Measurements from ENCODE around the gene POPDC2.

DNA sequence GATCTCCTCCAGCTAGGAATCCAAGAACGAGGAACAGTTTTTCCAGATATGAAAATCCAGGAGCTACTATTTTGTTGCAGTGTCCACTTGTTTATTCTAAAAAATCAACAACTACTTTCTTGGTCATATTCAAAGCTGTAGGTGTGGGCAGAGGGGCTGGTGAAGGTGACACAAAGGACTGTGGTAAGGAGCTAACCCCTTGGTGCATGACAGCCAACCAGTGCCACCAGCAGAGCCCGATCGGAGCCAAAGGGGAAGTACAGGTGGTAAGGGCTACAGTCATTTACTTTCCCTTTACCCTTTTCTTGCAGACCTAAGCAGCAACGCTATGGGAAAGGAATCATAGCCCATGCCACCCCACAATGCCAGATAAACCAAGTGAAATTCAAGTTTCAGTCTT lies 32.0 kb downstream of the POPDC2 start:
- TF ChIP-seq, protein P1, sequence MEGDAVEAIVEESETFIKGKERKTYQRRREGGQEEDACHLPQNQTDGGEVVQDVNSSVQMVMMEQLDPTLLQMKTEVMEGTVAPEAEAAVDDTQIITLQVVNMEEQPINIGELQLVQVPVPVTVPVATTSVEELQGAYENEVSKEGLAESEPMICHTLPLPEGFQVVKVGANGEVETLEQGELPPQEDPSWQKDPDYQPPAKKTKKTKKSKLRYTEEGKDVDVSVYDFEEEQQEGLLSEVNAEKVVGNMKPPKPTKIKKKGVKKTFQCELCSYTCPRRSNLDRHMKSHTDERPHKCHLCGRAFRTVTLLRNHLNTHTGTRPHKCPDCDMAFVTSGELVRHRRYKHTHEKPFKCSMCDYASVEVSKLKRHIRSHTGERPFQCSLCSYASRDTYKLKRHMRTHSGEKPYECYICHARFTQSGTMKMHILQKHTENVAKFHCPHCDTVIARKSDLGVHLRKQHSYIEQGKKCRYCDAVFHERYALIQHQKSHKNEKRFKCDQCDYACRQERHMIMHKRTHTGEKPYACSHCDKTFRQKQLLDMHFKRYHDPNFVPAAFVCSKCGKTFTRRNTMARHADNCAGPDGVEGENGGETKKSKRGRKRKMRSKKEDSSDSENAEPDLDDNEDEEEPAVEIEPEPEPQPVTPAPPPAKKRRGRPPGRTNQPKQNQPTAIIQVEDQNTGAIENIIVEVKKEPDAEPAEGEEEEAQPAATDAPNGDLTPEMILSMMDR (IDR thresholded peaks at IDR 0.05): no peak
- no peak for TF ChIP-seq TCF7L2 (IDR thresholded peaks at IDR 0.05; ENCODE audit: low read depth, low read length)
- TF ChIP-seq, protein P2, sequence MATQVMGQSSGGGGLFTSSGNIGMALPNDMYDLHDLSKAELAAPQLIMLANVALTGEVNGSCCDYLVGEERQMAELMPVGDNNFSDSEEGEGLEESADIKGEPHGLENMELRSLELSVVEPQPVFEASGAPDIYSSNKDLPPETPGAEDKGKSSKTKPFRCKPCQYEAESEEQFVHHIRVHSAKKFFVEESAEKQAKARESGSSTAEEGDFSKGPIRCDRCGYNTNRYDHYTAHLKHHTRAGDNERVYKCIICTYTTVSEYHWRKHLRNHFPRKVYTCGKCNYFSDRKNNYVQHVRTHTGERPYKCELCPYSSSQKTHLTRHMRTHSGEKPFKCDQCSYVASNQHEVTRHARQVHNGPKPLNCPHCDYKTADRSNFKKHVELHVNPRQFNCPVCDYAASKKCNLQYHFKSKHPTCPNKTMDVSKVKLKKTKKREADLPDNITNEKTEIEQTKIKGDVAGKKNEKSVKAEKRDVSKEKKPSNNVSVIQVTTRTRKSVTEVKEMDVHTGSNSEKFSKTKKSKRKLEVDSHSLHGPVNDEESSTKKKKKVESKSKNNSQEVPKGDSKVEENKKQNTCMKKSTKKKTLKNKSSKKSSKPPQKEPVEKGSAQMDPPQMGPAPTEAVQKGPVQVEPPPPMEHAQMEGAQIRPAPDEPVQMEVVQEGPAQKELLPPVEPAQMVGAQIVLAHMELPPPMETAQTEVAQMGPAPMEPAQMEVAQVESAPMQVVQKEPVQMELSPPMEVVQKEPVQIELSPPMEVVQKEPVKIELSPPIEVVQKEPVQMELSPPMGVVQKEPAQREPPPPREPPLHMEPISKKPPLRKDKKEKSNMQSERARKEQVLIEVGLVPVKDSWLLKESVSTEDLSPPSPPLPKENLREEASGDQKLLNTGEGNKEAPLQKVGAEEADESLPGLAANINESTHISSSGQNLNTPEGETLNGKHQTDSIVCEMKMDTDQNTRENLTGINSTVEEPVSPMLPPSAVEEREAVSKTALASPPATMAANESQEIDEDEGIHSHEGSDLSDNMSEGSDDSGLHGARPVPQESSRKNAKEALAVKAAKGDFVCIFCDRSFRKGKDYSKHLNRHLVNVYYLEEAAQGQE (IDR thresholded peaks at IDR 0.05; ENCODE audit: insufficient read depth in 1 of 2, low read depth in 2 of 2, low read length in 1 of 2): no peak

Measured in Panc1 (cell line).